ENCODE data around the gene SF3B1. TPM values are rescaled to one million over a fixed set of nuclear protein-coding genes. Genes with fewer than 3 reads are reported as not detected.

SF3B1 gene
- total and polyA plus RNA-seq, 2 donors (not counting 1 experiment from before 2014, with no cell fraction given), result 524 to 722 TPM

DNA sequence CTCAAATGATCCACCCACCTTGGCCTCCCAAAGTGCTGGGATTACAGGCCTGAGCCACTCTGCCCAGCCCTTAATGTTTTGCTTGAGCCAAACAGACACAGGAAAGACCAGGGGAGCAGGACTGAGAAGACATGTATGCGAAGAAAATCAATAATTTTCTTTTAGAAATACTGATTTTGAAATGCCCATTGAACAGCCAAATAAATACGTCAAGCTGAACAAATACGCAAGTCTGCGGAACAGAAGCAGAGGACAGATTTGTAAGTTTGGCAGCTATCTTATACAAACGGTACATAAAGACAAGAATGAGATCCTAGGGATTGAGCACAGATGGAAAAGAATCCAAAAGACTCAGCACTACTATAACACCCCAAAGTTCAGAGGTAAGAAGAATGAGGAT is 20.8 kb downstream of the SF3B1 start:
- no peak overlapping the region for H3K4me3 Mint-ChIP-seq
- H3K4me1 Mint-ChIP-seq, result no peaks in the 10 kb centered on the region
- H3K27me3 Mint-ChIP-seq, result no peaks in the 10 kb centered on the region
- Histone ChIP-seq H3K9me3 (ENCODE audit: control extremely low read depth in 1 of 3, control insufficient read depth in 2 of 3, insufficient read depth in 1 of 3, low read length in 2 of 3) (no peaks in the 10 kb centered on the region), H4K20me1 (ENCODE audit: control insufficient read depth, insufficient read depth, low read length, poor library complexity, severe bottlenecking) (peaks cover 41% of the 10 kb centered on the region), H3K4me1 (ENCODE audit: control insufficient read depth in 2 of 2, insufficient read depth in 2 of 2, low read length in 2 of 2) (no peaks in the 10 kb centered on the region), H3K27ac (ENCODE audit: low read length in 2 of 2) (no peak overlapping the region), H3K4me3 (ENCODE audit: control extremely low read depth in 1 of 5, extremely low read depth in 1 of 5, insufficient read depth in 1 of 5, low read depth in 2 of 5, low read length in 4 of 5) (no peak overlapping the region), H3K4me2 (replicated peaks; ENCODE audit: low read depth, low read length, poor library complexity, severe bottlenecking) (no peak overlapping the region), H3K9ac (ENCODE audit: low read length) (no peak overlapping the region), H3K79me2 (ENCODE audit: control insufficient read depth, insufficient read depth, low read length) (peaks cover 69% of the 10 kb centered on the region), H3K36me3 (replicated peaks in 1 of 2; ENCODE audit: control extremely low read depth in 1 of 2, control insufficient read depth in 1 of 2, extremely low read depth in 1 of 2, insufficient read depth in 2 of 2, low read length in 1 of 2) (peaks cover 19 to 75% of the 10 kb centered on the region in 2 experiments), H2AFZ (ENCODE audit: insufficient read depth, low read depth, low read length, poor library complexity, severe bottlenecking) (no peak overlapping the region), H3K27me3 (replicated peaks in 1 of 4; ENCODE audit: control extremely low read depth in 1 of 4, control insufficient read depth in 3 of 4, insufficient read depth in 4 of 4, low read length in 3 of 4) (no peaks in the 10 kb centered on the region)
- no peak overlapping the region for H3K27ac Mint-ChIP-seq
- ChIA-PET CTCF (interaction anchor here (0.7 to 1.2 kb wide), 2 partner anchors 18 to 356 kb away, joined by 3 to 4 read pairs; no protein-coding TSS in a partner anchor), POLR2A (no interaction called here)
- WGBS (ENCODE audit: insufficient coverage), result no CpG with 5 or more reads among the region's 5 CpGs
- DNase-seq, result no peak
- TF ChIP-seq, protein P1, sequence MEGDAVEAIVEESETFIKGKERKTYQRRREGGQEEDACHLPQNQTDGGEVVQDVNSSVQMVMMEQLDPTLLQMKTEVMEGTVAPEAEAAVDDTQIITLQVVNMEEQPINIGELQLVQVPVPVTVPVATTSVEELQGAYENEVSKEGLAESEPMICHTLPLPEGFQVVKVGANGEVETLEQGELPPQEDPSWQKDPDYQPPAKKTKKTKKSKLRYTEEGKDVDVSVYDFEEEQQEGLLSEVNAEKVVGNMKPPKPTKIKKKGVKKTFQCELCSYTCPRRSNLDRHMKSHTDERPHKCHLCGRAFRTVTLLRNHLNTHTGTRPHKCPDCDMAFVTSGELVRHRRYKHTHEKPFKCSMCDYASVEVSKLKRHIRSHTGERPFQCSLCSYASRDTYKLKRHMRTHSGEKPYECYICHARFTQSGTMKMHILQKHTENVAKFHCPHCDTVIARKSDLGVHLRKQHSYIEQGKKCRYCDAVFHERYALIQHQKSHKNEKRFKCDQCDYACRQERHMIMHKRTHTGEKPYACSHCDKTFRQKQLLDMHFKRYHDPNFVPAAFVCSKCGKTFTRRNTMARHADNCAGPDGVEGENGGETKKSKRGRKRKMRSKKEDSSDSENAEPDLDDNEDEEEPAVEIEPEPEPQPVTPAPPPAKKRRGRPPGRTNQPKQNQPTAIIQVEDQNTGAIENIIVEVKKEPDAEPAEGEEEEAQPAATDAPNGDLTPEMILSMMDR (IDR thresholded peaks at IDR 0.05), result no peak
- no peak for TF ChIP-seq EZH2 (IDR thresholded peaks at IDR 0.05; ENCODE audit: borderline replicate concordance, insufficient read depth, low read depth, low read length, poor library complexity, severe bottlenecking)
- H3K9me3 Mint-ChIP-seq (ENCODE audit: insufficient read depth), result no peaks in the 10 kb centered on the region
- intact Hi-C loops (cut with micrococcal nuclease), result no loop called here
- ATAC-seq (ENCODE audit: low read depth), result no peak

DNA sequence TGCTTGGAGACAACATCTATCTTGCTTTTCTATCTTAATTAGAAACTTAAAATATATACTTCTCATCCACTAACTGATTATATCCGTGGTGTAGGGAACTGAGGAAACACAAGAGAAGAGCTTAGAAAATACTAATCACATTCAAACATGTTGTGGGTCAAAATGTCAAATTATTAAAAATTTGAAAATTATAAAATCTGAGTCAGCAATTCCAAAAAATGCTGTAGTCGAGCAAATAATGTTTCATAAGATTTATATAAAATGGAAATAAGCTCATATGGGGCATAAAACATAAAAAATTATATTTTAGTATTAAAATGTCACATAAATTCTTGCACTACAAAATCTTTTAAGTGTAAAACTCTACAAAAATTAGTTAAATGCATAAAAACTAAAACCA is 29.2 kb downstream of the SF3B1 start:
- Histone ChIP-seq H3K9me3 (ENCODE audit: control extremely low read depth in 1 of 3, control insufficient read depth in 2 of 3, insufficient read depth in 1 of 3, low read length in 2 of 3) (no peaks in the 10 kb centered on the region), H3K4me2 (replicated peaks; ENCODE audit: low read depth, low read length, poor library complexity, severe bottlenecking) (no peak overlapping the region), H3K4me1 (ENCODE audit: control insufficient read depth in 2 of 2, insufficient read depth in 2 of 2, low read length in 2 of 2) (no peaks in the 10 kb centered on the region), H3K27me3 (replicated peaks in 1 of 4; ENCODE audit: control extremely low read depth in 1 of 4, control insufficient read depth in 3 of 4, insufficient read depth in 4 of 4, low read length in 3 of 4) (no peaks in the 10 kb centered on the region), H2AFZ (ENCODE audit: insufficient read depth, low read depth, low read length, poor library complexity, severe bottlenecking) (no peak overlapping the region), H3K9ac (ENCODE audit: low read length) (no peak overlapping the region), H3K79me2 (ENCODE audit: control insufficient read depth, insufficient read depth, low read length) (peaks cover 5% of the 10 kb centered on the region), H3K4me3 (ENCODE audit: control extremely low read depth in 1 of 5, extremely low read depth in 1 of 5, insufficient read depth in 1 of 5, low read depth in 2 of 5, low read length in 4 of 5) (no peak overlapping the region), H3K36me3 (replicated peaks in 1 of 2; ENCODE audit: control extremely low read depth in 1 of 2, control insufficient read depth in 1 of 2, extremely low read depth in 1 of 2, insufficient read depth in 2 of 2, low read length in 1 of 2) (peaks cover 22 to 90% of the 10 kb centered on the region in 2 experiments), H3K27ac (ENCODE audit: low read length in 2 of 2) (no peak overlapping the region), H4K20me1 (ENCODE audit: control insufficient read depth, insufficient read depth, low read length, poor library complexity, severe bottlenecking) (peaks cover 12% of the 10 kb centered on the region)
- intact Hi-C loops (cut with micrococcal nuclease), result loop anchor here (10.0 kb wide), 1 partner anchor 89 kb away; the partner anchor contains the start of gene HSPD1
- CTCF ChIA-PET, result no interaction called here
- ATAC-seq (ENCODE audit: low read depth), result no peak
- WGBS (ENCODE audit: insufficient coverage), result no CpG with 5 or more reads among the region's 2 CpGs
- TF ChIP-seq, protein P1 (IDR thresholded peaks at IDR 0.05), result no peak
- no peak for TF ChIP-seq EZH2 (IDR thresholded peaks at IDR 0.05; ENCODE audit: borderline replicate concordance, insufficient read depth, low read depth, low read length, poor library complexity, severe bottlenecking)
- POLR2A ChIA-PET, result no interaction called here
- Mint-ChIP-seq H3K4me1 (no peaks in the 10 kb centered on the region), H3K27ac (no peak overlapping the region), H3K4me3 (no peak overlapping the region), H3K27me3 (no peaks in the 10 kb centered on the region), H3K9me3 (ENCODE audit: insufficient read depth) (no peaks in the 10 kb centered on the region)
- no peak for DNase-seq
